Aorta (tissue), 5 donors: ENCODE data around the gene STPG4. TPM values are rescaled to one million over a fixed set of nuclear protein-coding genes. Genes with fewer than 3 reads are reported as not detected.
"Not testable (repeated sequence)": the region's sequence is repeated elsewhere in the genome, so short reads cannot be mapped to it uniquely, and the experiment has no call there.

Experiments used
- ATAC-seq: fragments of 200-7000 bp; cut with Tn5 transposase; one replicate; pipeline ENCODE4 v1.9.1; 2022; ENCODE audit warnings: moderate library complexity; ENCODE audit not compliant: low FRiP score
- DNase-seq, 2 donors: peaks; one replicate each; pipeline ENCODE4 v3.0.0-alpha.2; 2020
- H3K27ac ChIP-seq, 2 donors: one replicate each; pipeline ENCODE4 v1.5.1; 2013; ENCODE audit warnings: low read length in 2 of 2, mild to moderate bottlenecking in 2 of 2, moderate library complexity in 2 of 2, control low read depth in 1 of 2, inconsistent platforms in 1 of 2, low read depth in 1 of 2
- H3K27me3 ChIP-seq, 2 donors: one replicate each; pipeline ENCODE4 v1.6.1; 2013; ENCODE audit warnings: control low read depth in 1 of 2, low read length in 1 of 2, mild to moderate bottlenecking in 1 of 2, moderate library complexity in 1 of 2; ENCODE audit not compliant: insufficient read depth in 2 of 2, control insufficient read depth in 1 of 2
- H3K36me3 ChIP-seq, 2 donors: one replicate each; pipeline ENCODE4 v1.6.1; 2013; ENCODE audit warnings: control low read depth in 1 of 2, low read length in 1 of 2, mild to moderate bottlenecking in 1 of 2; ENCODE audit not compliant: insufficient read depth in 2 of 2, control insufficient read depth in 1 of 2
- H3K4me1 ChIP-seq, 2 donors: one replicate each; pipeline ENCODE4 v1.6.1; 2013; ENCODE audit warnings: low read length in 2 of 2, control low read depth in 1 of 2, mild to moderate bottlenecking in 1 of 2, moderate library complexity in 1 of 2; ENCODE audit not compliant: insufficient read depth in 2 of 2, control insufficient read depth in 1 of 2
- H3K4me3 ChIP-seq, 2 donors: one replicate each; pipeline ENCODE4 v1.5.1; 2013; ENCODE audit warnings: low read length in 2 of 2, control low read depth in 1 of 2, mild to moderate bottlenecking in 1 of 2
- H3K9me3 ChIP-seq: one replicate; pipeline ENCODE4 v1.6.1; 2013; ENCODE audit warnings: mild to moderate bottlenecking, low read length; ENCODE audit not compliant: control insufficient read depth
- WGBS, 2 donors: extraction: QIAGEN DNeasy Blood & Tissue Kit; methylation state at CpG; one replicate each; pipeline ENCODE4 v1.1.7; 2013; 5-methylcytosine and 5-hydroxymethylcytosine counted together
- intact Hi-C, 2 donors: fragments of 100-400 bp; cut with DNase I; formaldehyde crosslinking; loops; one replicate each; pipeline versions ENCODE4 v1.14.2 to v1.15.0; 2022
- polyA plus RNA-seq, 2 donors: library from polyadenylated mRNA; stranded (reverse); fragments of 200-250 nt; gene quantifications; one replicate each; pipeline ENCODE4 v1.2.3, GENCODE V29; 2013
- total RNA-seq, 2 donors: library from RNA; stranded (reverse); fragmentation: NEBNext Ultra II Directional; extraction: Animal tissue kit (Norgen Biotek cat#: 25700); gene quantifications; one replicate each; pipeline ENCODE4 v1.2.1, GENCODE V29; 2021
- donor health status: healthy with polysubstance abuse.
- donor health status: Bipolar disorder and iron deficiency.
- donor health status: DM: no; HTN: no; CAD: no.
- donor health status: DM: no; HTN: no; CAD: no.
- donor health status: DM: yes; HTN: yes; CAD: no.

Gene STPG4
- total and polyA plus RNA-seq, 4 donors, result 0.51 to 0.90 (median 0.75) TPM; not detected in 1

GRCh38 chr2:47108267-47109006, 46.7 kb downstream of the STPG4 start:
- H3K4me1 ChIP-seq, H3K27ac ChIP-seq, H3K27me3 ChIP-seq, intact Hi-C loops, ATAC-seq, H3K36me3 ChIP-seq, H3K9me3 ChIP-seq, H3K4me3 ChIP-seq, DNase-seq: not testable (repeated sequence)
- WGBS, 2 donors, result 84 to 91% methylated on average over 17 to 18 of the region's 19 CpGs

- H3K27ac ChIP-seq, H3K4me1 ChIP-seq, H3K4me3 ChIP-seq, H3K9me3 ChIP-seq, H3K36me3 ChIP-seq, ATAC-seq, H3K27me3 ChIP-seq, DNase-seq, intact Hi-C loops: not testable (repeated sequence)
- WGBS, 2 donors, result 97 to 98% methylated on average over 21 of the region's 21 CpGs
Observed at GRCh38 chr2:47107201-47107600, 47.9 kb downstream of the STPG4 start.

- H3K4me1 ChIP-seq, H3K4me3 ChIP-seq, H3K36me3 ChIP-seq, ATAC-seq, DNase-seq, intact Hi-C loops, H3K27me3 ChIP-seq, H3K9me3 ChIP-seq, H3K27ac ChIP-seq: not testable (repeated sequence)
- WGBS, 2 donors, result 96 to 99% methylated on average over 3 to 4 of the region's 4 CpGs
Observed at GRCh38 chr2:47106231-47106630, 48.9 kb downstream of the STPG4 start.

- ATAC-seq, DNase-seq, H3K27ac ChIP-seq, H3K4me3 ChIP-seq, H3K36me3 ChIP-seq, H3K4me1 ChIP-seq, H3K27me3 ChIP-seq, intact Hi-C loops, H3K9me3 ChIP-seq: not testable (repeated sequence)
- 98 to 100% methylated on average over 6 to 14 of the region's 14 CpGs for WGBS, 2 donors
Observed at GRCh38 chr2:47099712-47100111, 55.4 kb downstream of the STPG4 start.

- Histone ChIP-seq H3K27me3 (no peaks in the 10 kb centered on the region), H3K36me3 (no peaks in the 10 kb centered on the region), H3K9me3 (no peaks in the 10 kb centered on the region), H3K4me1 (no peaks in the 10 kb centered on the region), H3K27ac (no peak overlapping the region), H3K4me3 (no peak overlapping the region)
- 94 to 97% methylated on average over 4 of the region's 4 CpGs for WGBS, 2 donors
- DNase-seq (no peak), ATAC-seq (no peak)
- intact Hi-C loops, result no loop called here
Observed at GRCh38 chr2:47098953-47099352, 56.2 kb downstream of the STPG4 start.

GRCh38 chr2:47097563-47097962, 57.5 kb downstream of the STPG4 start:
- intact Hi-C loops, result no loop called here
- Histone ChIP-seq H3K4me1 (no peaks in the 10 kb centered on the region), H3K36me3 (no peaks in the 10 kb centered on the region), H3K4me3 (no peak overlapping the region), H3K27ac (no peak overlapping the region), H3K27me3 (no peaks in the 10 kb centered on the region), H3K9me3 (no peaks in the 10 kb centered on the region)
- ATAC-seq (no peak), DNase-seq (no peak)
- 96 to 98% methylated on average over 4 of the region's 4 CpGs for WGBS, 2 donors

- WGBS, 2 donors, result 96 to 98% methylated on average over 4 of the region's 4 CpGs
- no peak for ATAC-seq
- intact Hi-C loops, result no loop called here
Observed at GRCh38 chr2:47096451-47096850, 58.7 kb downstream of the STPG4 start.

GRCh38 chr2:47095349-47096020, 59.6 kb downstream of the STPG4 start:
- Histone ChIP-seq H3K27ac (no peak overlapping the region), H3K4me1 (no peaks in the 10 kb centered on the region)
- no peak for DNase-seq

More at GRCh38 chr2:47096451-47096850, 58.7 kb downstream of the STPG4 start:
- DNase-seq, result no peak
- Histone ChIP-seq H3K36me3 (no peaks in the 10 kb centered on the region), H3K4me1 (no peaks in the 10 kb centered on the region), H3K27me3 (no peaks in the 10 kb centered on the region), H3K4me3 (no peak overlapping the region), H3K27ac (no peak overlapping the region), H3K9me3 (no peaks in the 10 kb centered on the region)

More at GRCh38 chr2:47095349-47096020, 59.6 kb downstream of the STPG4 start:
- Histone ChIP-seq H3K27me3 (no peaks in the 10 kb centered on the region), H3K9me3 (no peaks in the 10 kb centered on the region), H3K4me3 (no peak overlapping the region), H3K36me3 (no peaks in the 10 kb centered on the region)
- intact Hi-C loops, result no loop called here
- ATAC-seq, result no peak
- WGBS, 2 donors, result 89 to 95% methylated on average over 5 of the region's 5 CpGs
